Measurements from ENCODE around the gene TRPC4AP. TPM values are rescaled to one million over a fixed set of nuclear protein-coding genes. Genes with fewer than 3 reads are reported as not detected.
"Not testable (repeated sequence)": the region's sequence is repeated elsewhere in the genome, so short reads cannot be mapped to it uniquely, and the experiment has no call there.

TRPC4AP gene
- polyA plus RNA-seq, 4 donors: 32.4 to 52.7 (median 42.2) TPM

- Histone ChIP-seq H3K27me3 (ENCODE audit: control insufficient read depth in 3 of 3, insufficient read depth in 3 of 3, low read length in 3 of 3) (no peaks in the 10 kb centered on the region), H3K4me1 (ENCODE audit: control insufficient read depth in 3 of 3, insufficient read depth in 2 of 3, low read depth in 1 of 3, low read length in 2 of 3) (no peaks in the 10 kb centered on the region), H3K36me3 (ENCODE audit: control insufficient read depth in 3 of 3, insufficient read depth in 2 of 3, low read depth in 1 of 3, low read length in 3 of 3) (peaks cover 7 to 16% (median 11%) of the 10 kb centered on the region in 3 donors), H3K27ac (ENCODE audit: low read depth in 1 of 3, low read length in 2 of 3) (no peak overlapping the region), H3K9me3 (ENCODE audit: control insufficient read depth in 2 of 2, insufficient read depth in 1 of 2, low read depth in 1 of 2, low read length in 1 of 2) (peaks cover 0 to 13% of the 10 kb centered on the region in 2 donors), H3K4me3 (ENCODE audit: low read depth in 1 of 3, low read length in 3 of 3) (no peak overlapping the region)
- WGBS, 3 donors: 74 to 85% (median 80%) methylated on average over 8 of the region's 8 CpGs
- DNase-seq: no peak
- FAIRE-seq: no peak
These were observed 12.9 kb downstream of the TRPC4AP start for GRCh38 chr20:35079472-35080347.

GRCh38 chr20:35077872-35078271, 14.7 kb downstream of the TRPC4AP start:
- FAIRE-seq: no peak

DNA sequence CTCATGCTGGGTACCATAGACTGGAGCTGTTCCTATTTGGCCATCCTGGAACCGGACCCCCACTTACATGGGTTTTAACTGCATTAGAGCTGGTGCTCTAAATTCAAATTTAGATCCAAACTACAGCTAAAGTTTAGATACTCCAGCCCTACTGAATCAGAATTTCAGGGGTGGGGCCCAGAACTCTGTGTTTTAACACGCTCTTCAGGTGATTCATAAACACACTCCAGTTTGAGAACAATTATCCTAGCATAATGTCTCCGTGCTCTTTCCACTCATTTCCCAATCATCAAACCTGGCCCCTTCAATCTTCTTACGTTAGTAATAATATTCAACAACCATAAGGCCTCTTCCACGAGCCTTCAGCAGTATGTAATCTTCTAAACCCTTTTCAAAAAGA, 15.3 kb downstream of the TRPC4AP start:
- Histone ChIP-seq H3K36me3 (ENCODE audit: control insufficient read depth in 3 of 3, insufficient read depth in 2 of 3, low read depth in 1 of 3, low read length in 3 of 3) (peaks cover 7 to 16% (median 11%) of the 10 kb centered on the region in 3 donors), H3K9me3 (ENCODE audit: control insufficient read depth in 2 of 2, insufficient read depth in 1 of 2, low read depth in 1 of 2, low read length in 1 of 2) (peaks cover 0 to 16% of the 10 kb centered on the region in 2 donors), H3K27me3 (ENCODE audit: control insufficient read depth in 3 of 3, insufficient read depth in 3 of 3, low read length in 3 of 3) (no peaks in the 10 kb centered on the region), H3K27ac (ENCODE audit: low read depth in 1 of 3, low read length in 2 of 3) (no peak overlapping the region), H3K4me1 (ENCODE audit: control insufficient read depth in 3 of 3, insufficient read depth in 2 of 3, low read depth in 1 of 3, low read length in 2 of 3) (no peaks in the 10 kb centered on the region), H3K4me3 (ENCODE audit: low read depth in 1 of 3, low read length in 3 of 3) (no peak overlapping the region)
- FAIRE-seq: no peak
- 95 to 99% (median 96%) methylated on average over 5 of the region's 5 CpGs for WGBS, 3 donors
- no peak for DNase-seq

More at GRCh38 chr20:35077872-35078271, 14.7 kb downstream of the TRPC4AP start:
- peaks cover 0 to 16% of the 10 kb centered on the region in 2 donors for H3K9me3 ChIP-seq (ENCODE audit: control insufficient read depth in 2 of 2, insufficient read depth in 1 of 2, low read depth in 1 of 2, low read length in 1 of 2)
- H3K27me3 ChIP-seq (ENCODE audit: control insufficient read depth in 3 of 3, insufficient read depth in 3 of 3, low read length in 3 of 3): no peaks in the 10 kb centered on the region
- H3K27ac ChIP-seq (ENCODE audit: low read depth in 1 of 3, low read length in 2 of 3): no peak overlapping the region
- H3K4me1 ChIP-seq (ENCODE audit: control insufficient read depth in 3 of 3, insufficient read depth in 2 of 3, low read depth in 1 of 3, low read length in 2 of 3): no peaks in the 10 kb centered on the region
- H3K4me3 ChIP-seq (ENCODE audit: low read depth in 1 of 3, low read length in 3 of 3): no peak overlapping the region
- DNase-seq: no peak
- H3K36me3 ChIP-seq (ENCODE audit: control insufficient read depth in 3 of 3, insufficient read depth in 2 of 3, low read depth in 1 of 3, low read length in 3 of 3): peaks cover 7 to 16% (median 11%) of the 10 kb centered on the region in 3 donors
- WGBS, 3 donors: 96 to 98% (median 97%) methylated on average over 5 of the region's 5 CpGs

GRCh38 chr20:35071436-35072153, 21.0 kb downstream of the TRPC4AP start:
- H3K27ac ChIP-seq (ENCODE audit: low read depth in 1 of 3, low read length in 2 of 3): not testable (repeated sequence)
- WGBS, 3 donors: 81 to 88% (median 87%) methylated on average over 7 of the region's 8 CpGs

DNA sequence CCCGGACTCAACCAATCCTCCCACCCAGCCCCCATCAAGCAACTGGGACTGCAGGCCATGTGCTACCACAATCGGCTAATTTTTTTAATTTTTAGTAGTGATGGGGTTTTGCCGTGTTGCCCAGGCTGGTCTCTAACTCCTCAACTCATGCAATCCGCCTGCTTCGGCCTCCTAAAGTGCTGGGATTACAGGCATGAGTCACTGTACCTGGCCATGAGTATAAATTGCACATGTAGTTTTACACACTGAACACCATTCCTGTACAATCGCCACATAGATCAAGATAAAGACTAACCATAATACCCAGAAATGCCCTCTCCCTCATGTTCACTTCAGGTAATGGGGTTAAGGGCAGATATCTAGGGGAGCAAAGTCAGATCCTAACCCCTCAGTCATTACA, 26.4 kb downstream of the TRPC4AP start:
- no peak overlapping the region for H3K27ac ChIP-seq (ENCODE audit: low read depth in 1 of 3, low read length in 2 of 3)
- FAIRE-seq (no peak), DNase-seq (peak in 1 of 2 donors; percentile 15)
- H3K36me3 ChIP-seq (ENCODE audit: control insufficient read depth in 3 of 3, insufficient read depth in 2 of 3, low read depth in 1 of 3, low read length in 3 of 3): peaks cover 0 to 19% (median 6%) of the 10 kb centered on the region in 3 donors
- H3K9me3 ChIP-seq (ENCODE audit: control insufficient read depth in 2 of 2, insufficient read depth in 1 of 2, low read depth in 1 of 2, low read length in 1 of 2): no peaks in the 10 kb centered on the region
- no peaks in the 10 kb centered on the region for H3K27me3 ChIP-seq (ENCODE audit: control insufficient read depth in 3 of 3, insufficient read depth in 3 of 3, low read length in 3 of 3)
- peaks cover 0 to 2% (median 0%) of the 10 kb centered on the region in 3 donors for H3K4me1 ChIP-seq (ENCODE audit: control insufficient read depth in 3 of 3, insufficient read depth in 2 of 3, low read depth in 1 of 3, low read length in 2 of 3)
- WGBS, 3 donors: 85 to 91% (median 87%) methylated on average over 6 of the region's 6 CpGs
- no peak overlapping the region for H3K4me3 ChIP-seq (ENCODE audit: low read depth in 1 of 3, low read length in 3 of 3)

More at GRCh38 chr20:35071436-35072153, 21.0 kb downstream of the TRPC4AP start:
- H3K9me3 ChIP-seq (ENCODE audit: control insufficient read depth in 2 of 2, insufficient read depth in 1 of 2, low read depth in 1 of 2, low read length in 1 of 2); H3K27me3 ChIP-seq (ENCODE audit: control insufficient read depth in 3 of 3, insufficient read depth in 3 of 3, low read length in 3 of 3); FAIRE-seq; DNase-seq; H3K4me1 ChIP-seq (ENCODE audit: control insufficient read depth in 3 of 3, insufficient read depth in 2 of 3, low read depth in 1 of 3, low read length in 2 of 3); H3K4me3 ChIP-seq (ENCODE audit: low read depth in 1 of 3, low read length in 3 of 3): not testable (repeated sequence)
- peaks cover 0 to 13% (median 2%) of the 10 kb centered on the region in 3 donors for H3K36me3 ChIP-seq (ENCODE audit: control insufficient read depth in 3 of 3, insufficient read depth in 2 of 3, low read depth in 1 of 3, low read length in 3 of 3)

DNA sequence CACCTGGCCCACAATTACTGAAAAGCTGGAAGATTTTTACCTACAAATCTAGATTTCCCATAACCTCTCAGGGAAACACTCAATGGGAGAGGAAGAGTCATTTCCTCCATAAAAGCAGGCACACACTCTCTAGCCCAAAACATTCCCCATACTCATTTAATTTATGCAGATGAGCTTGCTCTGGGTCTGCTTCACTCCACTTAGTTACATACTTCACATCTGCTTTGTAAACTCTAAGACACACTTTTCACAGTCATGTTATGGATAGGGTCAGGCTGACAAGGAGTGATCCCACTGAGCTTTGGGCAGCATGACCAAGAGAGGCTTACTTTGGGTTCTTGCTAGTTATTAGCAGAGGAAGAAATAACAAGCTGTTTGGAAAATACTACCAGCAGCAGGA, 27.4 kb downstream of the TRPC4AP start:
- H3K9me3 ChIP-seq (ENCODE audit: control insufficient read depth in 2 of 2, insufficient read depth in 1 of 2, low read depth in 1 of 2, low read length in 1 of 2): no peaks in the 10 kb centered on the region
- no peak for DNase-seq

DNA sequence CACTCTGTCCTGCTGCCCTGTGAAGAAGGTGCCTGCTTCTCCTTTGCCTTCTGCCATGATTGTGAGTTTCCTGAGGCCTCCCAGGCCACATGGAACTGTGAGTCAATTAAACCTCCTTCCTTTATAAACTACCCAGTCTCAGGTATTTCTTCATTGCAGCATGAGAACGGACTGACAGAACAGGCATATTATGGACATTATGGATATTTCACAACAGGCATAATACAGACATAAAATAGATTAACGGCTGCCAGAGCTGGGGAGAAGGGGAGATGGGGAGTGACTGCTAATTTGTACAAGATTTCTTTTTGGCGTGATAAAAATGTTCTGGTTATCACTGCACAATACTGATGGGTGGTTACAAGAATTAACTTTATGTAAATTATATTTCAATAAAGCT, 29.4 kb downstream of the TRPC4AP start:
- peaks cover 0 to 16% (median 4%) of the 10 kb centered on the region in 3 donors for H3K36me3 ChIP-seq (ENCODE audit: control insufficient read depth in 3 of 3, insufficient read depth in 2 of 3, low read depth in 1 of 3, low read length in 3 of 3)
- no peaks in the 10 kb centered on the region for H3K9me3 ChIP-seq (ENCODE audit: control insufficient read depth in 2 of 2, insufficient read depth in 1 of 2, low read depth in 1 of 2, low read length in 1 of 2)
- H3K4me1 ChIP-seq (ENCODE audit: control insufficient read depth in 3 of 3, insufficient read depth in 2 of 3, low read depth in 1 of 3, low read length in 2 of 3): peaks cover 0 to 2% (median 0%) of the 10 kb centered on the region in 3 donors
- FAIRE-seq (no peak), DNase-seq (no peak)
- WGBS, 3 donors: 94 to 96% (median 94%) methylated on average over 3 of the region's 3 CpGs
- no peaks in the 10 kb centered on the region for H3K27me3 ChIP-seq (ENCODE audit: control insufficient read depth in 3 of 3, insufficient read depth in 3 of 3, low read length in 3 of 3)
- no peak overlapping the region for H3K27ac ChIP-seq (ENCODE audit: low read depth in 1 of 3, low read length in 2 of 3)
- H3K4me3 ChIP-seq (ENCODE audit: low read depth in 1 of 3, low read length in 3 of 3): no peak overlapping the region

More for the DNA sequence above, 27.4 kb downstream of the TRPC4AP start:
- FAIRE-seq: no peak
- H3K27me3 ChIP-seq (ENCODE audit: control insufficient read depth in 3 of 3, insufficient read depth in 3 of 3, low read length in 3 of 3): no peaks in the 10 kb centered on the region
- H3K27ac ChIP-seq (ENCODE audit: low read depth in 1 of 3, low read length in 2 of 3): no peak overlapping the region
- H3K4me3 ChIP-seq (ENCODE audit: low read depth in 1 of 3, low read length in 3 of 3): no peak overlapping the region
- peaks cover 0 to 21% (median 6%) of the 10 kb centered on the region in 3 donors for H3K36me3 ChIP-seq (ENCODE audit: control insufficient read depth in 3 of 3, insufficient read depth in 2 of 3, low read depth in 1 of 3, low read length in 3 of 3)
- peaks cover 0 to 2% (median 0%) of the 10 kb centered on the region in 3 donors for H3K4me1 ChIP-seq (ENCODE audit: control insufficient read depth in 3 of 3, insufficient read depth in 2 of 3, low read depth in 1 of 3, low read length in 2 of 3)

GRCh38 chr20:35062478-35062877, 30.1 kb downstream of the TRPC4AP start:
- DNase-seq: no peak
- Histone ChIP-seq H3K9me3 (ENCODE audit: control insufficient read depth in 2 of 2, insufficient read depth in 1 of 2, low read depth in 1 of 2, low read length in 1 of 2) (no peaks in the 10 kb centered on the region), H3K27me3 (ENCODE audit: control insufficient read depth in 3 of 3, insufficient read depth in 3 of 3, low read length in 3 of 3) (no peaks in the 10 kb centered on the region), H3K4me1 (ENCODE audit: control insufficient read depth in 3 of 3, insufficient read depth in 2 of 3, low read depth in 1 of 3, low read length in 2 of 3) (peaks cover 0 to 2% (median 0%) of the 10 kb centered on the region in 3 donors), H3K27ac (ENCODE audit: low read depth in 1 of 3, low read length in 2 of 3) (no peak overlapping the region), H3K36me3 (ENCODE audit: control insufficient read depth in 3 of 3, insufficient read depth in 2 of 3, low read depth in 1 of 3, low read length in 3 of 3) (peaks cover 0 to 16% (median 4%) of the 10 kb centered on the region in 3 donors), H3K4me3 (ENCODE audit: low read depth in 1 of 3, low read length in 3 of 3) (no peak overlapping the region)
- WGBS, 3 donors: 93 to 94% (median 94%) methylated on average over 3 of the region's 3 CpGs
- no peak for FAIRE-seq
